Stomach (tissue), 4 donors: ENCODE data around the gene PKD2.
"Not testable (repeated sequence)": the region's sequence is repeated elsewhere in the genome, so short reads cannot be mapped to it uniquely, and the experiment has no call there.

Experiments
- POLR2A ChIP-seq, 4 donors: fragments of 450-650 bp; IDR thresholded peaks; one replicate each; pipeline ENCODE4 v1.6.1; 2016; ENCODE audit warnings: antibody characterized with exemption in 4 of 4, control low read depth in 2 of 4, mild to moderate bottlenecking in 1 of 4, moderate library complexity in 1 of 4
- TF ChIP-seq, protein P1 (sequence below), 7 experiments: fragments of 450-650 bp in 4 of 7; fragments of 200-600 bp in 3 of 7; sonication (generic) in 3 of 7; IDR thresholded peaks; one replicate each; pipeline ENCODE4 v1.5.1; 2016 to 2019; ENCODE audit warnings: antibody characterized with exemption in 7 of 7, control low read depth in 2 of 7, mild to moderate bottlenecking in 1 of 7

DNA sequence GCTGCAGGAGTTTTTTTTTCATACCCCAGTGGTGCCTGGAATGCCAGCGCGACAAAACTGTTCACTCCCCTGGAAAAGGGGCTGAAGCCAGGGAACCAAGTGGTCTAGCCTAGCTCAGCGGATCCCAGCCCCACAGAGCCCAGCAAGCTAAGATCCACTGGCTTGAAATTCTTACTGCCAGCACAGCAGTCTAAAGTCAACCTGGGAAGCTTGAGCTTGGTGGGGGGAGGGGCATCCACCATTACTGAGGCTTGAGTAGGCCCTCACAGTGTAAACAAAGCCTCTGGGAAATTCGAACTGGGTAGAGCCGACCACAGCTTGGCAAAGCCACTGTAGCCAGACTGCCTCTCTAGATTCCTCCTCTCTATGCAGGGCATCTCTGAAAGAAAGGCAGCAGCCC is 114.8 kb downstream of the PKD2 start:
- TF ChIP-seq, protein P1, sequence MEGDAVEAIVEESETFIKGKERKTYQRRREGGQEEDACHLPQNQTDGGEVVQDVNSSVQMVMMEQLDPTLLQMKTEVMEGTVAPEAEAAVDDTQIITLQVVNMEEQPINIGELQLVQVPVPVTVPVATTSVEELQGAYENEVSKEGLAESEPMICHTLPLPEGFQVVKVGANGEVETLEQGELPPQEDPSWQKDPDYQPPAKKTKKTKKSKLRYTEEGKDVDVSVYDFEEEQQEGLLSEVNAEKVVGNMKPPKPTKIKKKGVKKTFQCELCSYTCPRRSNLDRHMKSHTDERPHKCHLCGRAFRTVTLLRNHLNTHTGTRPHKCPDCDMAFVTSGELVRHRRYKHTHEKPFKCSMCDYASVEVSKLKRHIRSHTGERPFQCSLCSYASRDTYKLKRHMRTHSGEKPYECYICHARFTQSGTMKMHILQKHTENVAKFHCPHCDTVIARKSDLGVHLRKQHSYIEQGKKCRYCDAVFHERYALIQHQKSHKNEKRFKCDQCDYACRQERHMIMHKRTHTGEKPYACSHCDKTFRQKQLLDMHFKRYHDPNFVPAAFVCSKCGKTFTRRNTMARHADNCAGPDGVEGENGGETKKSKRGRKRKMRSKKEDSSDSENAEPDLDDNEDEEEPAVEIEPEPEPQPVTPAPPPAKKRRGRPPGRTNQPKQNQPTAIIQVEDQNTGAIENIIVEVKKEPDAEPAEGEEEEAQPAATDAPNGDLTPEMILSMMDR (IDR thresholded peaks at IDR 0.05) = not testable (repeated sequence)
- TF ChIP-seq POLR2A (IDR thresholded peaks at IDR 0.05) = not testable (repeated sequence)
